GM12891 (cell line): ENCODE data around the gene STARD9.
A peak's percentile ranks its signal among the peaks of the same experiment; 100 is the strongest.

ENCODE experiments used
- DNase-seq: peaks from one replicate; pipeline ENCODE4 v3.0.0; 2011; ENCODE audit warnings: low spot score; ENCODE audit not compliant: insufficient read length
- FAIRE-seq: peaks from 2 replicates; lab custom pipeline; 2011; peaks lifted over from hg19 to GRCh38; lab: Jason Lieb, UNC
- PAX5 ChIP-seq: IDR thresholded peaks from 2 replicates; pipeline ENCODE4 v1.6.1; 2011; ENCODE audit warnings: low read length, moderate library complexity, mild to moderate bottlenecking; ENCODE audit not compliant: insufficient read depth, severe bottlenecking
- POLR2A ChIP-seq: IDR thresholded peaks from 2 replicates; pipeline ENCODE4 v1.6.1; 2011; ENCODE audit warnings: low read depth, low read length, control low read depth
- POLR2AphosphoS5 ChIP-seq: IDR thresholded peaks from 2 replicates; pipeline ENCODE4 v1.6.1; 2011; ENCODE audit warnings: low read depth, low read length, control low read depth
- POU2F2 ChIP-seq: IDR thresholded peaks from 2 replicates; pipeline ENCODE4 v1.6.1; 2011; ENCODE audit warnings: low read depth, mild to moderate bottlenecking, control low read depth, low read length, moderate library complexity
- SPI1 ChIP-seq: IDR thresholded peaks from 2 replicates; pipeline ENCODE4 v1.6.1; 2011; ENCODE audit warnings: low read depth, low read length, control low read depth
- TAF1 ChIP-seq: IDR thresholded peaks from 2 replicates; pipeline ENCODE4 v1.6.1; 2011; ENCODE audit warnings: low read depth, low read length, control low read depth

The STARD9 gene

DNA sequence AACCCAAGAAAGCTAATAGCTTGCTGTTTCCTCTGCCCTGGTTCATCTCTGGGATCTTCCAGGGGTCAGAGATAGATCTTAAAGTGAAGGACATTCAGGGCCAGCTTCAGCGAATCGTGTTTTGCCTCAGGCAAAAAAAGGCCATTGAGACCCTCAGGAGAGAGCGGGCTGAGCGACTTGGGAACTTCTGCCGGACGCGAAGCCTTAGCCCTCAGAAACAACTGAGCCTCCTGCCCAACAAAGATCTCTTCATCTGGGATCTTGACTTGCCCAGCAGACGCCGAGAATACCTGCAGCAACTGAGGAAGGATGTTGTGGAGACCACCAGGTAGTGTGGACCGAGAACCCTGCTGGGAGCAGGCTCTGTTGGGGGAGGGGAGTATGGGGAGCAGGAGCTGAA, 119.0 kb downstream of the STARD9 start:
- TF ChIP-seq POU2F2 (no peak), POLR2A (no peak), POLR2AphosphoS5 (no peak), SPI1 (no peak), PAX5 (no peak), TAF1 (no peak)
- no peak for FAIRE-seq
- no peak for DNase-seq

DNA sequence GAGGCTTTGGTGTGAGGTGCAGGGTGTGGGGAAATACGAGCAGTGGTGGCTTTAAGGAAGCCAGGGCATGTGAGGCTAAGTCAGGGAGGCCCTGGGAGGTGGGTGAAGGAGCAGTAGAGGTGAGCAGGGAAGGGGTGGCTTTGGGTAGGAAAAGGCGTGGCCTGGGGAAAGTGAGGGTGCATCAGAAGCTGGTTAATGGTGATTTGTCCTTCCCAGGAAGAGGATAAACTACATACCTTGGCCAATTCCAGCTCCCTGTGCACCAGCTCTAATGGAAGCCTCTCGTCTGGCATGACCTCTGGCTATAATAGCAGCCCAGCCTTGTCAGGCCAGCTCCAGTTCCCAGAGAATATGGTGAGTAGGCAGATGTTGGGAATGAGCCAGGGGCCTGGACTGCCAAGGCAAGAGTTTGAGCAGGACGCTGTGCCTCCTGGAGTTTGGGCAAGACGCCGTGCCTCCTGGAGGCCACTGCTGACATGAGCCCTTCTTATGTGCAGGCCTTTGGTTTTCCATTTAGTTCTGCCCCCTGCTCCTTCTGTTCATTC, 120.2 kb downstream of the STARD9 start:
- DNase-seq (no peak), FAIRE-seq (no peak)
- TF ChIP-seq SPI1 (no peak), POLR2AphosphoS5 (no peak), PAX5 (no peak), TAF1 (no peak), POU2F2 (no peak), POLR2A (no peak)

DNA sequence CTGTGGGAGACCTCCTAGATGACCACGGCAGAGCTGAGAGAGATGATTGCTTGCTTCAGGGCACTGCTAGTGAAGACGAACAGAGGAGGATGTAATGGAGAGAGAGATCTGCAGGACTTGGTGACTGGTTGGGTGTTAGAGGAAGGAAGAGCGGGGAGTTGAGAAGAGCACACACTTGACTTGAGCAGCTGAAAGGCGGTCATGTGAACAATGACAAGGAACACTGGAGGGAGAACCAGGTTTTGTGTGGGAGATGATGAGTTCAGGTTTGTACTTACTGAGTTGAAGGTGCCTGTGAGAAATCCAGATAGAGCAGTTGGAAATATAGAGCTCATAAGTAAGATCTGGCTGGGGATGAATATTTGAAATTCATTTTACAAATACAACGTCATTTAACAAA, 121.2 kb downstream of the STARD9 start:
- no peak for TF ChIP-seq POLR2A
- TF ChIP-seq SPI1, result no peak
- TF ChIP-seq POLR2AphosphoS5, result no peak
- FAIRE-seq, result no peak
- no peak for DNase-seq

DNA sequence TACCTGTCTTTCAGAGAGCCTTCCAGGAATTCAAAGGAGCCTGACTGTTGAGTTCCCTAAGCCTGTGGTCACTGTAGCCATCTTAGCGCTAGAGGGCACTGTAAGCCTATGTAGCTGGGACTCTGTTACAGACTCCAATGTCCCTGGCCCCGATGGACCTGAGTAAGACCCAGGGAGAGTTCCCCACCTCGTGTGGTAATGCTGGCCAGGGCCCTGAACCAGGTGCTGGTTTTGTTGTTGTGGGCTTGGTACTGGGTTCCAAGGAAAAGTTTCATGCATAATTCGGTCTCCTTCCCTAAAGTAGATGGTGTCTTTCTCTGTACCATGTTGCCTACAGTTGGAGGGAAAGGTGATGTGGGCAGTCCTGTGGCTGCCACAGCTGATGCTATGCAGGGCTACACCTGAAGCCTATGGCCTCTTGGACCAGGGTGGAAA, 129.1 kb downstream of the STARD9 start:
- DNase-seq, result no peak
- FAIRE-seq, result peak; percentile 47

DNA sequence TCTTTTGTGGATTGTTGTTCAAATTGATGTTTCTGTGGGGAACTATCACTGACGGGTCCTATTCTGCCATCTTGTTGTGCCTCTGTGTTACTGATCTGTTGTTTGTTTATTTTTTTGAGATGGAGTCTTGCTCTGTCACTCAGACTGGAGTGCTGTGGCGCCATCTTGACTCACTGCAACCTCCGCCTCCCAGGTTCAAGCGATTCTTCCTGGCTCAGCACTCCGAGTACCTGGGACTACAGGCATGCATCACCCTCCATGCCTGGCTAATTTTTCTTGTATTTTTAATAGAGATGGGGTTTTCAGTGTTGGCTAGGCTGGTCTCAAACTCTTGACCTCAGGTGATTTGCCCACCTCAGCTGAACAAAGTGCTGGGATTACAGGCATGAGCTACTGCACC, 129.9 kb downstream of the STARD9 start:
- no peak for TF ChIP-seq POU2F2
- TF ChIP-seq SPI1, result no peak
- no peak for TF ChIP-seq TAF1
- no peak for TF ChIP-seq PAX5
- no peak for TF ChIP-seq POLR2A
- no peak for TF ChIP-seq POLR2AphosphoS5
- FAIRE-seq (no peak), DNase-seq (no peak)

More for the DNA sequence above, 129.1 kb downstream of the STARD9 start:
- TF ChIP-seq POLR2A (no peak), TAF1 (no peak), POLR2AphosphoS5 (no peak), PAX5 (no peak), POU2F2 (no peak), SPI1 (no peak)

DNA sequence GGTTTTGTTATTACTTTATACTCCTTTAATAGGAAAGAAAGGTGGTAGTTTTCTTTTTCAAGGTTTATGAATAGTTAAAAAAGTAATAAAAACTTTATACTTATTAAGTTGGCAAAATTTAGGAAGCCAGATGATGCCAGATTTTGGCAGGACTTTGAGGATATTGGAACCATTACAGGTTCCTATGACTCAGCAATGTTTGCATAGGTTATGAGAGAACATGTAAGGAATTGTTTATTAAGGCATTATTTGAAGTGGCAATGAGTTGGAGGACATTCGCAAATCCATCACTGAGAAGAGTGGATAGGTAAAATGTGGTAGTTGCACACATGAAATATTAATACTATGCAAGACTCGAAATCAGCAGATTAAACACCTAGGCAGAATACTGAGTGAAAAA, 131.7 kb downstream of the STARD9 start:
- no peak for FAIRE-seq
- no peak for DNase-seq

DNA sequence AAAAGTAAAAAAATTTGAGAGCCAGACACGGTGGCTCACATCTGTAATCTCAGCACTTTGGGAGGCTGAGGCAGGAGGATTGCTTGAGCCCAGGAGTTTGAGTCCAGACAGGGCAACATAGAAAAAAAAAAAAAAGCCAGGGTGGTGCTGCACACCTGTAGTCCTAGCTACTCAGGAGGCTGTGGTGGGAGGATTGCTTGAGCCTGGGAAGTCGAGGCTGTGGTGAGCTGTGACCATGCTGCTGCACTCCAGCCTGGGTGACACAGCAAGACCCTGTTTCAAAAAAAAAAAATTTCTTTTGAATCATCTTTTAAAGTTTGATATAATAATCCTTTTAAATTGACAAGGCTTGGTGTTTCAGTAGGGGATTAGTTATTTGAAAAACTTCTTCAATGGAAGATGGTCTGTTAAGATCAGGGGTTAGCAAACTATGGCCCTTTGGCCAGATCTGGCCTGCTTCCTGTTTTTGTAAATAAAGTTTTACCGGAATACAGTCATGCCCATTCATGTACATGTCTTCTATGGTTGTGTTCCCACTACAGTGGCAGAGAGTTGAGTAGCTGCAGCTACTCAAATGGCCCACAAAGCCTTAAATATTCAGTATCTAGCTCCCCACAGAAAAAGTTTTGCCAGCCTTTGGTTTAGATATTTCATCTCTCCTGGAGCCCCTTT, 132.6 kb downstream of the STARD9 start:
- FAIRE-seq, result no peak
- TF ChIP-seq POU2F2 (no peak), POLR2AphosphoS5 (no peak), POLR2A (no peak), PAX5 (no peak), TAF1 (no peak), SPI1 (no peak)
- no peak for DNase-seq

More for the DNA sequence above, 131.7 kb downstream of the STARD9 start:
- no peak for TF ChIP-seq TAF1
- TF ChIP-seq POU2F2, result no peak
- no peak for TF ChIP-seq POLR2AphosphoS5
- TF ChIP-seq SPI1, result no peak
- no peak for TF ChIP-seq PAX5
- no peak for TF ChIP-seq POLR2A

DNA sequence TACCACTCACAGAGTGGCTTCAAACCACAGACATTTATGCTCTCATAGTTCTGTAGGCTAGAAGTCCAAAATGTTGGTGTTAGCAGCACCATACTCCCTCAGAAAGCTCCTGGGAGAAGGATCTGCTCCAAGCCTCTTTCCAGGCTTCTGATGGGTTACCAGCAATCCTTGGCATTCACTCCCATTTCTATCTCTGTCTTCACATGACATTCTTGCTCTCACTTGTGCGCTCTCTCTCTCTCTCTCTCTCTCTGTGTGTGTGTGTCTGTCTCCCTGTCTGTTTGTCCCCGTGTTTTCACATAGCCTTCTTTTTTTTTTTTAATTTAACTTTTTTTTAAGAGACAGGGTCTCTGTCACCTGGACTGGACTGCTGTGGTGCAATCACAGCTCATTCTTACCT, 135.3 kb downstream of the STARD9 start:
- no peak for TF ChIP-seq POU2F2
- TF ChIP-seq POLR2A, result no peak
- DNase-seq (no peak), FAIRE-seq (no peak)

DNA sequence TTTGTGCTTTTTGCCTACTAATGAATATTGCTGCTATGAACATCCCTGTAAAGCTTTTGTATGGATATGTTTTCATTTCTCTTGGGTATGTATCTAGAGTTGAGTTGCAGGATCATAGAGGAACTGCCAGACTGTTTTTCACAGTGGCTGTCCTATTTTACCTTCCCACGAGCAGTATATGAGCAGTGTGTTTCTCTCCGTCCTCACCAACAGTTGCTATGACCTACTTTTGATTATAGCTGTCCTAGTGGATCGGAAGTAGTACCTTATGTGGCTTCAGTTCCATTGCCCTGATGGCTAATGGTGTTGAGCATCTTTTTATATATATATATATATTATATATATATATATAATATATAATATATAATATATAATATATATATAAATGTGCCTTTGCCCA, 136.3 kb downstream of the STARD9 start:
- no peak for FAIRE-seq
- no peak for TF ChIP-seq POLR2A
- TF ChIP-seq POU2F2, result no peak

DNA sequence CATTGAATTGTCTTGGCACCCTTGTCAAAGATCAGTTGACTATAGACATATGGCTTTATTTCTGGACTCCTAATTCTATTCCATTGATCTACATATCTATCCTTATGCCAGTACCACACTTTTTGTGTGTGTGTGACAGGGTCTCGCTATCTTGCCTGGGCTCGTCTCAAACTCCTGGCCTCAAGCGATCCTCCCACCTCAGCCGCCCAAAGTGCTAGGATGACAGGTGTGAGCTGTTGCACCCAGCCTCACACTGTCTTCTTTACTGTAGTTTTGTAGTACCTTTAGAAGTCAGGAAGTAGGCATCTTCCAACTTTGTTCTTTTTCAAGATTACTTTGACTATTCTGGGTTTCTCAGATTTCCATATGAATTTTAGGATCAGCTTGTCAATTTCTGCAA, 137.2 kb downstream of the STARD9 start:
- TF ChIP-seq SPI1 (no peak), PAX5 (no peak), POLR2AphosphoS5 (no peak), TAF1 (no peak), POLR2A (no peak), POU2F2 (no peak)
- no peak for DNase-seq
- peak; percentile 16 for FAIRE-seq

More for the DNA sequence above, 136.3 kb downstream of the STARD9 start:
- no peak for DNase-seq

DNA sequence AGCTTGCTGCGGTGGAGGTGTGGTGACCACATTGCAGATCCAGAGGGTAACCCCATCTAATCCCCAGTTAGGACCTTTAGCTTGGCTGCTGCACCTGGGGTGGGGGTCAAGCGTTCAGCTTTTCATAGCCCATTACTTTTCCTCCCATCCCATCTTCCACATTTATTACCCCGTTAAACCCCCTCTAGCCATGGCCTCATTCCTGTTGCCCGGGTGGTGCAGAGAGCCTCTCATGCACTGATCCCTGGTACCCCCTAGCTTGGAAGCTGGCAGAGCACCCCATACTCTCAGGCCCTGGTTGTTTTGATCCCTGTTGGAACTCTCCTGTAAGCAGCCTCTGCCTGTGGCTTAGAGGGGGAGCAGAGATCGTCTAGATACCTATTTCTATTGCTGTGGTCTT, 140.7 kb downstream of the STARD9 start:
- TF ChIP-seq SPI1 (no peak), POLR2A (no peak), PAX5 (no peak), TAF1 (no peak), POLR2AphosphoS5 (no peak), POU2F2 (no peak)
- no peak for FAIRE-seq
- no peak for DNase-seq
